ENCODE results near the gene SPG7. TPM values are rescaled to one million over a fixed set of nuclear protein-coding genes. Genes with fewer than 3 reads are reported as not detected.

The SPG7 gene
- total RNA-seq, 1 experiment from 2014 or later = 119 TPM

DNA sequence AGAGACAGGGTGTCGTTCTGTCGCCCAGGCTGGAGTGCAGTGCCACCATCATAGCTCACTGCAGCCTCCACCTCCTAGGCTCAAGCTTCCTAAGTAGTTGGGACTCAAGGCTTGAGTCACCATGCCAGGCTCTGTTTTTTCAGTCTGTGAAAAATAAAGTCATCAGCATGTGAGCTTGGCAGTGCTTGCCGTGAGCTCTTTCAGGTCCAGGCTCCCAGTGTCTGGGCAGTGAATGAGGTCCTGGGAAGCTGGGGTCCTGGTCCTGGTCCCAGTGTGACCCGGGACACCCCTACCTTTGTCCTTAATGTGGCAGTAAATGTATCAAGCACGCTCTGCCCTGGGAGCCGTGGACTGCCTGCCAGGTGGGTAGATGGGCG lies 29.3 kb downstream of the SPG7 start:
- Histone ChIP-seq H3K18ac (ENCODE audit: insufficient read length, low read depth, low read length) (no peak overlapping the region), H2BK15ac (ENCODE audit: low read depth, low read length) (no peak overlapping the region), H3K79me2 (ENCODE audit: insufficient read depth, low read length) (no peaks in the 10 kb centered on the region), H2AK5ac (ENCODE audit: insufficient read length, low read length) (no peak overlapping the region), H4K8ac (replicated peaks; ENCODE audit: insufficient read length, low read depth, low read length) (no peak overlapping the region), H3K4me1 (ENCODE audit: insufficient read depth, low read length) (no peaks in the 10 kb centered on the region), H3K9me3 (ENCODE audit: control insufficient read depth, low read depth, low read length) (no peaks in the 10 kb centered on the region), H2BK120ac (ENCODE audit: low read depth, low read length, poor library complexity, severe bottlenecking) (no peak overlapping the region), H3K4ac (ENCODE audit: low read depth, low read length) (no peak overlapping the region), H3K9ac (ENCODE audit: extremely low read depth, insufficient read length, low read length) (no peak overlapping the region), H2BK20ac (ENCODE audit: low read depth, low read length, poor library complexity, severe bottlenecking) (no peak overlapping the region), H3K27me3 (ENCODE audit: insufficient read depth, low read length) (no peaks in the 10 kb centered on the region), H4K91ac (ENCODE audit: insufficient read length, low read depth, low read length) (no peak overlapping the region), H3K79me1 (ENCODE audit: insufficient read depth, low read depth, low read length, poor library complexity, severe bottlenecking) (no peaks in the 10 kb centered on the region), H2BK12ac (ENCODE audit: insufficient read length, low read depth, low read length) (no peak overlapping the region), H3K23ac (ENCODE audit: insufficient read length, low read depth, low read length) (no peak overlapping the region), H3K14ac (ENCODE audit: insufficient read depth, low read length) (no peak overlapping the region; the same call in 1 of the 2 replicates), H3K23me2 (ENCODE audit: insufficient read length, low read depth, low read length, poor library complexity, severe bottlenecking) (no peaks in the 10 kb centered on the region), H3K27ac (ENCODE audit: insufficient read length, low read depth, low read length) (no peak overlapping the region), H3K4me2 (ENCODE audit: insufficient read depth, insufficient read length, low read length) (no peak overlapping the region), H3K56ac (ENCODE audit: insufficient read length, low read depth, low read length) (no peak overlapping the region), H4K5ac (ENCODE audit: insufficient read length, low read depth, low read length) (no peak overlapping the region), H3T11ph (ENCODE audit: low read length) (no peak overlapping the region), H2AFZ (ENCODE audit: low read length) (no peak overlapping the region), H2BK5ac (ENCODE audit: insufficient read length, low read length) (no peak overlapping the region), H4K20me1 (ENCODE audit: control insufficient read depth, insufficient read depth, insufficient read length) (no peaks in the 10 kb centered on the region)
- no CpG with 5 or more reads among the region's 7 CpGs for WGBS (ENCODE audit: extremely low coverage, insufficient read length, low lambda C conversion rate)
- no peak for DNase-seq
- H3K27me3 Mint-ChIP-seq (ENCODE audit: low read depth) = no peaks in the 10 kb centered on the region
- TF ChIP-seq, protein P1, sequence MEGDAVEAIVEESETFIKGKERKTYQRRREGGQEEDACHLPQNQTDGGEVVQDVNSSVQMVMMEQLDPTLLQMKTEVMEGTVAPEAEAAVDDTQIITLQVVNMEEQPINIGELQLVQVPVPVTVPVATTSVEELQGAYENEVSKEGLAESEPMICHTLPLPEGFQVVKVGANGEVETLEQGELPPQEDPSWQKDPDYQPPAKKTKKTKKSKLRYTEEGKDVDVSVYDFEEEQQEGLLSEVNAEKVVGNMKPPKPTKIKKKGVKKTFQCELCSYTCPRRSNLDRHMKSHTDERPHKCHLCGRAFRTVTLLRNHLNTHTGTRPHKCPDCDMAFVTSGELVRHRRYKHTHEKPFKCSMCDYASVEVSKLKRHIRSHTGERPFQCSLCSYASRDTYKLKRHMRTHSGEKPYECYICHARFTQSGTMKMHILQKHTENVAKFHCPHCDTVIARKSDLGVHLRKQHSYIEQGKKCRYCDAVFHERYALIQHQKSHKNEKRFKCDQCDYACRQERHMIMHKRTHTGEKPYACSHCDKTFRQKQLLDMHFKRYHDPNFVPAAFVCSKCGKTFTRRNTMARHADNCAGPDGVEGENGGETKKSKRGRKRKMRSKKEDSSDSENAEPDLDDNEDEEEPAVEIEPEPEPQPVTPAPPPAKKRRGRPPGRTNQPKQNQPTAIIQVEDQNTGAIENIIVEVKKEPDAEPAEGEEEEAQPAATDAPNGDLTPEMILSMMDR (conservative IDR thresholded peaks at IDR 0.05) = no peak
- H3K4me3 Mint-ChIP-seq = no peak overlapping the region
- H3K9me3 Mint-ChIP-seq = no peaks in the 10 kb centered on the region
- H3K27ac Mint-ChIP-seq = no peak overlapping the region
- H3K4me1 Mint-ChIP-seq = no peaks in the 10 kb centered on the region
- peaks cover 30 to 68% (median 58%) of the 10 kb centered on the region in 3 experiments for H3K36me3 Mint-ChIP-seq (ENCODE audit: insufficient read depth in 1 of 3, low read depth in 3 of 3)
